Measurements from ENCODE around the gene PTPRM. TPM values are rescaled to one million over a fixed set of nuclear protein-coding genes. Genes with fewer than 3 reads are reported as not detected.

Gene PTPRM
- total and polyA plus RNA-seq, 2 experiments from 2014 or later: 1.6 to 5.3 TPM

GRCh38 chr18:7544686-7545085 lies 22.4 kb upstream of the PTPRM start:
- Histone ChIP-seq H3K4me2 (no peak overlapping the region), H3K36me3 (ENCODE audit: insufficient read depth) (no peaks in the 10 kb centered on the region), H4K20me1 (replicated peaks; ENCODE audit: insufficient read depth) (no peaks in the 10 kb centered on the region), H3K27me3 (ENCODE audit: insufficient read depth) (no peaks in the 10 kb centered on the region), H2AFZ (no peak overlapping the region), H3K9me2 (ENCODE audit: insufficient read depth) (no peaks in the 10 kb centered on the region), H3K27ac (ENCODE audit: low read depth) (no peak overlapping the region), H3K4me3 (no peak overlapping the region), H3F3A (replicated peaks; ENCODE audit: low read depth) (no peaks in the 10 kb centered on the region), H3K79me2 (replicated peaks; ENCODE audit: insufficient read depth) (no peaks in the 10 kb centered on the region), H3K4me1 (ENCODE audit: insufficient read depth) (no peaks in the 10 kb centered on the region)
- DNase-seq (ENCODE audit: low spot score) (no peak), ATAC-seq (no peak)
- Mint-ChIP-seq H3K27me3 (ENCODE audit: insufficient read depth, low read depth, poor library complexity) (no peaks in the 10 kb centered on the region), H3K27ac (no peak overlapping the region), H3K36me3 (ENCODE audit: low read depth) (no peaks in the 10 kb centered on the region), H3K9me3 (no peaks in the 10 kb centered on the region), H3K4me1 (peaks cover 6% of the 10 kb centered on the region; the same call in 2 of the 3 replicates), H3K4me3 (no peak overlapping the region)
- TF ChIP-seq NANOG (IDR thresholded peaks at IDR 0.05; ENCODE audit: borderline replicate concordance) (no peak), POLR2AphosphoS5 (IDR thresholded peaks at IDR 0.05; ENCODE audit: low read depth) (no peak), ZNF331 (CRISPR knock-in tag; IDR thresholded peaks at IDR 0.05; ENCODE audit: low read depth) (no peak), ZNF114 (CRISPR knock-in tag; IDR thresholded peaks at IDR 0.05) (no peak), JUNB (IDR thresholded peaks at IDR 0.05; ENCODE audit: unreplicated experiment) (no peak), EZH2 (IDR thresholded peaks at IDR 0.05; ENCODE audit: low read depth, unreplicated experiment) (no peak)
- TF ChIP-seq, protein P1, sequence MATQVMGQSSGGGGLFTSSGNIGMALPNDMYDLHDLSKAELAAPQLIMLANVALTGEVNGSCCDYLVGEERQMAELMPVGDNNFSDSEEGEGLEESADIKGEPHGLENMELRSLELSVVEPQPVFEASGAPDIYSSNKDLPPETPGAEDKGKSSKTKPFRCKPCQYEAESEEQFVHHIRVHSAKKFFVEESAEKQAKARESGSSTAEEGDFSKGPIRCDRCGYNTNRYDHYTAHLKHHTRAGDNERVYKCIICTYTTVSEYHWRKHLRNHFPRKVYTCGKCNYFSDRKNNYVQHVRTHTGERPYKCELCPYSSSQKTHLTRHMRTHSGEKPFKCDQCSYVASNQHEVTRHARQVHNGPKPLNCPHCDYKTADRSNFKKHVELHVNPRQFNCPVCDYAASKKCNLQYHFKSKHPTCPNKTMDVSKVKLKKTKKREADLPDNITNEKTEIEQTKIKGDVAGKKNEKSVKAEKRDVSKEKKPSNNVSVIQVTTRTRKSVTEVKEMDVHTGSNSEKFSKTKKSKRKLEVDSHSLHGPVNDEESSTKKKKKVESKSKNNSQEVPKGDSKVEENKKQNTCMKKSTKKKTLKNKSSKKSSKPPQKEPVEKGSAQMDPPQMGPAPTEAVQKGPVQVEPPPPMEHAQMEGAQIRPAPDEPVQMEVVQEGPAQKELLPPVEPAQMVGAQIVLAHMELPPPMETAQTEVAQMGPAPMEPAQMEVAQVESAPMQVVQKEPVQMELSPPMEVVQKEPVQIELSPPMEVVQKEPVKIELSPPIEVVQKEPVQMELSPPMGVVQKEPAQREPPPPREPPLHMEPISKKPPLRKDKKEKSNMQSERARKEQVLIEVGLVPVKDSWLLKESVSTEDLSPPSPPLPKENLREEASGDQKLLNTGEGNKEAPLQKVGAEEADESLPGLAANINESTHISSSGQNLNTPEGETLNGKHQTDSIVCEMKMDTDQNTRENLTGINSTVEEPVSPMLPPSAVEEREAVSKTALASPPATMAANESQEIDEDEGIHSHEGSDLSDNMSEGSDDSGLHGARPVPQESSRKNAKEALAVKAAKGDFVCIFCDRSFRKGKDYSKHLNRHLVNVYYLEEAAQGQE (IDR thresholded peaks at IDR 0.05; ENCODE audit: unreplicated experiment): no peak
- TF ChIP-seq, protein P2, sequence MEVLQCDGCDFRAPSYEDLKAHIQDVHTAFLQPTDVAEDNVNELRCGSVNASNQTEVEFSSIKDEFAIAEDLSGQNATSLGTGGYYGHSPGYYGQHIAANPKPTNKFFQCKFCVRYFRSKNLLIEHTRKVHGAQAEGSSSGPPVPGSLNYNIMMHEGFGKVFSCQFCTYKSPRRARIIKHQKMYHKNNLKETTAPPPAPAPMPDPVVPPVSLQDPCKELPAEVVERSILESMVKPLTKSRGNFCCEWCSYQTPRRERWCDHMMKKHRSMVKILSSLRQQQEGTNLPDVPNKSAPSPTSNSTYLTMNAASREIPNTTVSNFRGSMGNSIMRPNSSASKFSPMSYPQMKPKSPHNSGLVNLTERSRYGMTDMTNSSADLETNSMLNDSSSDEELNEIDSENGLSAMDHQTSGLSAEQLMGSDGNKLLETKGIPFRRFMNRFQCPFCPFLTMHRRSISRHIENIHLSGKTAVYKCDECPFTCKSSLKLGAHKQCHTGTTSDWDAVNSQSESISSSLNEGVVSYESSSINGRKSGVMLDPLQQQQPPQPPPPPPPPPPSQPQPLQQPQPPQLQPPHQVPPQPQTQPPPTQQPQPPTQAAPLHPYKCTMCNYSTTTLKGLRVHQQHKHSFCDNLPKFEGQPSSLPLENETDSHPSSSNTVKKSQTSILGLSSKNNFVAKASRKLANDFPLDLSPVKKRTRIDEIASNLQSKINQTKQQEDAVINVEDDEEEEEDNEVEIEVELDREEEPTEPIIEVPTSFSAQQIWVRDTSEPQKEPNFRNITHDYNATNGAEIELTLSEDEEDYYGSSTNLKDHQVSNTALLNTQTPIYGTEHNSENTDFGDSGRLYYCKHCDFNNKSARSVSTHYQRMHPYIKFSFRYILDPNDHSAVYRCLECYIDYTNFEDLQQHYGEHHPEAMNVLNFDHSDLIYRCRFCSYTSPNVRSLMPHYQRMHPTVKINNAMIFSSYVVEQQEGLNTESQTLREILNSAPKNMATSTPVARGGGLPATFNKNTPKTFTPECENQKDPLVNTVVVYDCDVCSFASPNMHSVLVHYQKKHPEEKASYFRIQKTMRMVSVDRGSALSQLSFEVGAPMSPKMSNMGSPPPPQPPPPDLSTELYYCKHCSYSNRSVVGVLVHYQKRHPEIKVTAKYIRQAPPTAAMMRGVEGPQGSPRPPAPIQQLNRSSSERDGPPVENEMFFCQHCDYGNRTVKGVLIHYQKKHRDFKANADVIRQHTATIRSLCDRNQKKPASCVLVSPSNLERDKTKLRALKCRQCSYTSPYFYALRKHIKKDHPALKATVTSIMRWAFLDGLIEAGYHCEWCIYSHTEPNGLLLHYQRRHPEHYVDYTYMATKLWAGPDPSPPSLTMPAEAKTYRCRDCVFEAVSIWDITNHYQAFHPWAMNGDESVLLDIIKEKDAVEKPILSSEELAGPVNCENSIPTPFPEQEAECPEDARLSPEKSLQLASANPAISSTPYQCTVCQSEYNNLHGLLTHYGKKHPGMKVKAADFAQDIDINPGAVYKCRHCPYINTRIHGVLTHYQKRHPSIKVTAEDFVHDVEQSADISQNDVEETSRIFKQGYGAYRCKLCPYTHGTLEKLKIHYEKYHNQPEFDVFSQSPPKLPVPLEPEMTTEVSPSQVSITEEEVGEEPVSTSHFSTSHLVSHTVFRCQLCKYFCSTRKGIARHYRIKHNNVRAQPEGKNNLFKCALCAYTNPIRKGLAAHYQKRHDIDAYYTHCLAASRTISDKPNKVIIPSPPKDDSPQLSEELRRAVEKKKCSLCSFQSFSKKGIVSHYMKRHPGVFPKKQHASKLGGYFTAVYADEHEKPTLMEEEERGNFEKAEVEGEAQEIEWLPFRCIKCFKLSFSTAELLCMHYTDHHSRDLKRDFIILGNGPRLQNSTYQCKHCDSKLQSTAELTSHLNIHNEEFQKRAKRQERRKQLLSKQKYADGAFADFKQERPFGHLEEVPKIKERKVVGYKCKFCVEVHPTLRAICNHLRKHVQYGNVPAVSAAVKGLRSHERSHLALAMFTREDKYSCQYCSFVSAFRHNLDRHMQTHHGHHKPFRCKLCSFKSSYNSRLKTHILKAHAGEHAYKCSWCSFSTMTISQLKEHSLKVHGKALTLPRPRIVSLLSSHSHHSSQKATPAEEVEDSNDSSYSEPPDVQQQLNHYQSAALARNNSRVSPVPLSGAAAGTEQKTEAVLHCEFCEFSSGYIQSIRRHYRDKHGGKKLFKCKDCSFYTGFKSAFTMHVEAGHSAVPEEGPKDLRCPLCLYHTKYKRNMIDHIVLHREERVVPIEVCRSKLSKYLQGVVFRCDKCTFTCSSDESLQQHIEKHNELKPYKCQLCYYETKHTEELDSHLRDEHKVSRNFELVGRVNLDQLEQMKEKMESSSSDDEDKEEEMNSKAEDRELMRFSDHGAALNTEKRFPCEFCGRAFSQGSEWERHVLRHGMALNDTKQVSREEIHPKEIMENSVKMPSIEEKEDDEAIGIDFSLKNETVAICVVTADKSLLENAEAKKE (CRISPR knock-in tag; IDR thresholded peaks at IDR 0.05): no peak
- TF ChIP-seq, protein P3, sequence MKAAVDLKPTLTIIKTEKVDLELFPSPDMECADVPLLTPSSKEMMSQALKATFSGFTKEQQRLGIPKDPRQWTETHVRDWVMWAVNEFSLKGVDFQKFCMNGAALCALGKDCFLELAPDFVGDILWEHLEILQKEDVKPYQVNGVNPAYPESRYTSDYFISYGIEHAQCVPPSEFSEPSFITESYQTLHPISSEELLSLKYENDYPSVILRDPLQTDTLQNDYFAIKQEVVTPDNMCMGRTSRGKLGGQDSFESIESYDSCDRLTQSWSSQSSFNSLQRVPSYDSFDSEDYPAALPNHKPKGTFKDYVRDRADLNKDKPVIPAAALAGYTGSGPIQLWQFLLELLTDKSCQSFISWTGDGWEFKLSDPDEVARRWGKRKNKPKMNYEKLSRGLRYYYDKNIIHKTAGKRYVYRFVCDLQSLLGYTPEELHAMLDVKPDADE (IDR thresholded peaks at IDR 0.05): no peak
